Measurements from ENCODE around the gene CKS2. TPM values are rescaled to one million over a fixed set of nuclear protein-coding genes. Genes with fewer than 3 reads are reported as not detected.

CKS2 gene
- total RNA-seq, 2 donors from 2014 or later: 2.3 to 4.7 TPM

DNA sequence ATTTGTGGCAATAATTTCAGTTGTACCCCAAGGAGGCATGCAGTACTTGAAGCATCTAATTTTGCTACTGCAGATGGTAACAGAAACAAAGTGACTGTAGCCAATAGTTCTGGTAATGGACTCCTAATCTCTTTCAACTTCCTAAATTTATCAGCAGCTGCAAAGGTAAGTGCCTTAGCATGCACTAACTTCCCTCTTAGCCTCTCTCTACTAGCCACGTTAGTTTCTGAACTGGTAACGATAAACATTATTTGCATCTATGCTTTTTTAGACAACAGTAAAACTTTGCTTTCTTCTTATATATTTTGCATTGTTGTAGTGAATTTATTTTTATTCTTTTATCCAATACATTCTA, 6.2 kb upstream of the CKS2 start:
- Histone ChIP-seq H3K27me3 (replicated peaks; ENCODE audit: insufficient read depth) (no peaks in the 10 kb centered on the region), H3K4me3 (no peak overlapping the region), H3K36me3 (no peaks in the 10 kb centered on the region), H3K4me1 (ENCODE audit: control insufficient read depth in 1 of 2, low read depth in 2 of 2) (peaks cover 0 to 5% of the 10 kb centered on the region in 2 donors), H3K9me3 (no peaks in the 10 kb centered on the region), H3K27ac (no peak overlapping the region)
- DNase-seq (ENCODE audit: low spot score): no peak
- TF ChIP-seq, protein P1, sequence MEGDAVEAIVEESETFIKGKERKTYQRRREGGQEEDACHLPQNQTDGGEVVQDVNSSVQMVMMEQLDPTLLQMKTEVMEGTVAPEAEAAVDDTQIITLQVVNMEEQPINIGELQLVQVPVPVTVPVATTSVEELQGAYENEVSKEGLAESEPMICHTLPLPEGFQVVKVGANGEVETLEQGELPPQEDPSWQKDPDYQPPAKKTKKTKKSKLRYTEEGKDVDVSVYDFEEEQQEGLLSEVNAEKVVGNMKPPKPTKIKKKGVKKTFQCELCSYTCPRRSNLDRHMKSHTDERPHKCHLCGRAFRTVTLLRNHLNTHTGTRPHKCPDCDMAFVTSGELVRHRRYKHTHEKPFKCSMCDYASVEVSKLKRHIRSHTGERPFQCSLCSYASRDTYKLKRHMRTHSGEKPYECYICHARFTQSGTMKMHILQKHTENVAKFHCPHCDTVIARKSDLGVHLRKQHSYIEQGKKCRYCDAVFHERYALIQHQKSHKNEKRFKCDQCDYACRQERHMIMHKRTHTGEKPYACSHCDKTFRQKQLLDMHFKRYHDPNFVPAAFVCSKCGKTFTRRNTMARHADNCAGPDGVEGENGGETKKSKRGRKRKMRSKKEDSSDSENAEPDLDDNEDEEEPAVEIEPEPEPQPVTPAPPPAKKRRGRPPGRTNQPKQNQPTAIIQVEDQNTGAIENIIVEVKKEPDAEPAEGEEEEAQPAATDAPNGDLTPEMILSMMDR (IDR thresholded peaks at IDR 0.05): no peak
- no peak for ATAC-seq (ENCODE audit: insufficient number of reproducible peaks, low FRiP score, low read depth)

DNA sequence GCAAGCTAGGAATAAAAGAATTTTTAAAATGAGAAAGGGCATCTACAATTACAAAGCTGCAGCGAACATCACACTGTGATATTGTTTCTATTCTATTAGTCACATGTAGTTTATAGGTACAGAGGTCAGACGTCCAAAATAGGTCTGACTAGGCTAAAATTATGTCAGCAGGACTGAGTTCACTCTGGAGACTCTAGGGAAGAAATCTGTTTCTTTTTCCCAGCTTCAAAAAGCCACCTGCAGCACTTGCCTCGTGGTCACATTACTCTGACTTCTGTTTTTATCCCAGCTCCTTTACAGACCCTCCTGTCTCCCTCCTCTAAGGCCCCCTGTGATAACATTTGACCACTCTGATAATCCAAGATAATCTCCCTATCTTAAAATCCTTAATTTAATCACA, 5.1 kb upstream of the CKS2 start:
- no peaks in the 10 kb centered on the region for H3K9me3 ChIP-seq
- H3K27me3 ChIP-seq (replicated peaks; ENCODE audit: insufficient read depth): no peaks in the 10 kb centered on the region
- TF ChIP-seq, protein P1 (IDR thresholded peaks at IDR 0.05): no peak
- DNase-seq (ENCODE audit: low spot score) (no peak), ATAC-seq (ENCODE audit: insufficient number of reproducible peaks, low FRiP score, low read depth) (no peak)
- H3K4me1 ChIP-seq (ENCODE audit: control insufficient read depth in 1 of 2, low read depth in 2 of 2): peaks cover 0 to 8% of the 10 kb centered on the region in 2 donors
- H3K36me3 ChIP-seq: no peaks in the 10 kb centered on the region
- no peak overlapping the region for H3K4me3 ChIP-seq
- no peak overlapping the region for H3K27ac ChIP-seq

DNA sequence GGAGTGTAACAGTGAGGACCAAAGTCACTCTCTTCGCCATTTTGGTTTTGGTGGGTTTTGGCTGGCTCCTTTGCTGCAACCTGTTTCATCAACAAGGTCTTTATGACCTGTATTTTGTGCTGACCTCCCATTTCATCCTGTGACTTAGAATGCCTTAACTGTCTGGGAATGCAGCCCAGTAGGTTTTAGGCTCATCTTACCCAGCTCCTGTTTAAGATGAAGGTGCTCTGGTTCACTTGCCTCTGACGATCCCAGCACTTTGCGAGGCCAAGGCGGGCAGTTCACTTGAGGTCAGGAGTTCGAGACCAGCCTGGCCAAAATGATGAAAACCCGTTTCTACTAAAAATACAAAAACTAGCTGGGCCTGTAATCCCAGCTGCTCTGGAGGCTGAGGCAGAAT, 1.8 kb upstream of the CKS2 start:
- ATAC-seq (ENCODE audit: insufficient number of reproducible peaks, low FRiP score, low read depth) (no peak), DNase-seq (ENCODE audit: low spot score) (no peak)
- H3K27ac ChIP-seq: peak overlapping the region in 1 of 2 donors; percentile 100
- TF ChIP-seq, protein P1 (IDR thresholded peaks at IDR 0.05): no peak
- peaks cover 7 to 21% of the 10 kb centered on the region in 2 donors for H3K4me1 ChIP-seq (ENCODE audit: control insufficient read depth in 1 of 2, low read depth in 2 of 2)
- no peaks in the 10 kb centered on the region for H3K9me3 ChIP-seq
- no peaks in the 10 kb centered on the region for H3K36me3 ChIP-seq
- H3K27me3 ChIP-seq (replicated peaks; ENCODE audit: insufficient read depth): no peaks in the 10 kb centered on the region
- no peak overlapping the region for H3K4me3 ChIP-seq

DNA sequence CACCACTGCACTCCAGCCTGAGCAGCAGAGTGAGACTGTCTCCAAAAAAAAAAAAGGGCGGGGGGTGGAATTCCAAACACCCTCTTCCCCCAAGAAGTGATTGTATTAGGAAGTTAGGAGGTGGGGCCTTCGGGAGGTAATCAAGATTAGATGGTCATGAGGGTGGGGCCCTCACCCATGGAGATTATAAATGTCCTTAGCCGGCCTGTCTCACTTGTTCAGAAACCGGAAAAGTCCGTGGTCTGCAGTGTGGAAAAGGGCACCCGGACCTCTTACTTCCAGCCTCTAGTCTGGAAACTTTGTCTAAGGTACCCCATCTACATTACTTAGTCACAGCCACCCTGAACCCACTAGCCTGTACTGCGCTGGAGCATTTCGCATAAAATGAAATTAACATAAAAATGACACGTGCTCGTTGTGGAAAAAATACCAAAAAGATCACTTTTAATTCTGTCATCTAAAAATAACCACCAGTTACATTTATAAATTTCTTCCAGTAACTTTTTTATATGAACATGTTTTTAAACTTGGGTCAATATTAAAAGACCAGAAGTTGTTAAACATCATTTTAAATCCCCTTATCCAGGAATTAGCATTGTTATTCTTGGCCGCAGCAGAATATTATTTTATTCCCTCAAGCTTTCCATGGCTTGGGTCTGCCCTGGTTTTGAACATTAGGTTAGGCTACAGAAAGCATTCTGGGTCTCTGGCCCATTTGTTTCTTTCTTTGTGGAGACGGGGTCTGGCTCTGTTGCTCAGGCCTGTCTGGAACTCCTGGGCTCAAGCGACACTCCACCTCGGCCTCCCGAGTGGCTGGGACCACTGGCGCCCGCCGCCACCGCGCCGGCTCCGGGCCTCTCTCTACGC, 1.2 kb upstream of the CKS2 start:
- Histone ChIP-seq H3K4me3 (peak overlapping the region; percentile 83), H3K27me3 (replicated peaks; ENCODE audit: insufficient read depth) (no peaks in the 10 kb centered on the region), H3K27ac (peak overlapping the region; percentile 99 to 100), H3K4me1 (ENCODE audit: control insufficient read depth in 1 of 2, low read depth in 2 of 2) (peaks cover 7 to 21% of the 10 kb centered on the region in 2 donors), H3K36me3 (no peaks in the 10 kb centered on the region), H3K9me3 (no peaks in the 10 kb centered on the region)
- TF ChIP-seq, protein P1 (IDR thresholded peaks at IDR 0.05): no peak
- no peak for DNase-seq (ENCODE audit: low spot score)
- peak; percentile 3 for ATAC-seq (ENCODE audit: insufficient number of reproducible peaks, low FRiP score, low read depth)

DNA sequence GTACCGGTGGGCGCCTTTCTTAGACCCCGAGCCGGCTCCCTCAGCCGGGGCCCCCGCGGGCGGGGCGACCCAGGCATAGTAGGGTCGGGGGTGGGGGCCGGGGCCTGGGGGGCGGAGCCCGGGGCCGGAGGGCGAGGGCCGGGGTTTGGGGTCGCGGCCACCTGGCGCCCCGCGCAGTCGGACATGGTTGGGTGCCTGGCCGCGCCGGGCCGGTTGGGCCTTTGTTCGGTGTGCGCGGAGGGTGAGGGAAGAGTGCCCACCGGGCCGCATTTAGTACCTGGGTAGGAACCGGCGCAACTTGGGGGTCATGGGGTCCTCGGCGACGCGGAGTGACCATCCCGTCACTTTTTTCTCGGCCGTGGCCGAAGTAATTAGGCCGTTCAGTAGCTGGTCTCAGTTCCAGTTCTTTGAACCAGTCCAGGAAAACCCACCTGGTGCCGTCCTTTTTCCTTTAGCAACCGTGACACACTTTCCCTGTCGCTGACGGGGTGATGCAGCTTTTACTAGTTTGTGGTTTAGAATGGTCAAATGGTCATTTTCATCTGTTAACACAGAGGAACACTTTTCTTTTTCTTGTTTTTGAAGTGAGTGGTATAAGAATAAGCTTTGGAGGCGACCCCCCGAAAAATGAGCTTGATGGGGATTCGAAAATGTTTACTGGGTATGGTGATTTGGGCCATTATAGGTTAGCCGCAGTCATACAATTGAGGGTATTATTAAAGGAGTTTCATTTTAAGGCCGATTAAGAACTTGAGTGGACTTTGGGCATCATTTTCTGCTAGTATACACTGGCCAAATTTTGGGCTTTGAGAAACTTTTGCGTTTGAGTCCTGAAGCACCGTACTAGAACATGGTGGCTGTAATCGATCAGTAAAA, 589 bp downstream of the CKS2 start:
- Histone ChIP-seq H3K27ac (no peak overlapping the region), H3K4me3 (peak overlapping the region; percentile 76), H3K27me3 (replicated peaks; ENCODE audit: insufficient read depth) (no peaks in the 10 kb centered on the region), H3K9me3 (no peaks in the 10 kb centered on the region), H3K4me1 (ENCODE audit: control insufficient read depth in 1 of 2, low read depth in 2 of 2) (peaks cover 7 to 21% of the 10 kb centered on the region in 2 donors), H3K36me3 (no peaks in the 10 kb centered on the region)
- no peak for ATAC-seq (ENCODE audit: insufficient number of reproducible peaks, low FRiP score, low read depth)
- DNase-seq (ENCODE audit: low spot score): no peak
- TF ChIP-seq, protein P1 (IDR thresholded peaks at IDR 0.05): no peak

Measured in thoracic aorta (tissue), 2 donors.